Measurements from ENCODE around the gene MLPH. TPM values are rescaled to one million over a fixed set of nuclear protein-coding genes. Genes with fewer than 3 reads are reported as not detected.

MLPH gene
- total RNA-seq, 1 donor from 2014 or later: 91.0 TPM

- DNase-seq (ENCODE audit: low spot score in 2 of 2): no peak
- Histone ChIP-seq H3K36me3 (no peaks in the 10 kb centered on the region), H3K27me3 (no peaks in the 10 kb centered on the region), H3K4me3 (no peak within 1 kb of the TSS), H3K4me1 (no peaks in the 10 kb centered on the region), H3K9me3 (no peaks in the 10 kb centered on the region), H3K27ac (no peak within 1 kb of the TSS)
- TF ChIP-seq, protein P1, sequence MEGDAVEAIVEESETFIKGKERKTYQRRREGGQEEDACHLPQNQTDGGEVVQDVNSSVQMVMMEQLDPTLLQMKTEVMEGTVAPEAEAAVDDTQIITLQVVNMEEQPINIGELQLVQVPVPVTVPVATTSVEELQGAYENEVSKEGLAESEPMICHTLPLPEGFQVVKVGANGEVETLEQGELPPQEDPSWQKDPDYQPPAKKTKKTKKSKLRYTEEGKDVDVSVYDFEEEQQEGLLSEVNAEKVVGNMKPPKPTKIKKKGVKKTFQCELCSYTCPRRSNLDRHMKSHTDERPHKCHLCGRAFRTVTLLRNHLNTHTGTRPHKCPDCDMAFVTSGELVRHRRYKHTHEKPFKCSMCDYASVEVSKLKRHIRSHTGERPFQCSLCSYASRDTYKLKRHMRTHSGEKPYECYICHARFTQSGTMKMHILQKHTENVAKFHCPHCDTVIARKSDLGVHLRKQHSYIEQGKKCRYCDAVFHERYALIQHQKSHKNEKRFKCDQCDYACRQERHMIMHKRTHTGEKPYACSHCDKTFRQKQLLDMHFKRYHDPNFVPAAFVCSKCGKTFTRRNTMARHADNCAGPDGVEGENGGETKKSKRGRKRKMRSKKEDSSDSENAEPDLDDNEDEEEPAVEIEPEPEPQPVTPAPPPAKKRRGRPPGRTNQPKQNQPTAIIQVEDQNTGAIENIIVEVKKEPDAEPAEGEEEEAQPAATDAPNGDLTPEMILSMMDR (IDR thresholded peaks at IDR 0.05): no peak
- intact Hi-C loops (cut with DNase I): no loop called here
Measured at GRCh38 chr2:237566401-237567235, 79.6 kb downstream of the MLPH start, which contains the start of gene PRLH. PRLH (plus strand) TSS chr2:237566574; CDS start chr2:237566574, 0 bp downstream.

DNA sequence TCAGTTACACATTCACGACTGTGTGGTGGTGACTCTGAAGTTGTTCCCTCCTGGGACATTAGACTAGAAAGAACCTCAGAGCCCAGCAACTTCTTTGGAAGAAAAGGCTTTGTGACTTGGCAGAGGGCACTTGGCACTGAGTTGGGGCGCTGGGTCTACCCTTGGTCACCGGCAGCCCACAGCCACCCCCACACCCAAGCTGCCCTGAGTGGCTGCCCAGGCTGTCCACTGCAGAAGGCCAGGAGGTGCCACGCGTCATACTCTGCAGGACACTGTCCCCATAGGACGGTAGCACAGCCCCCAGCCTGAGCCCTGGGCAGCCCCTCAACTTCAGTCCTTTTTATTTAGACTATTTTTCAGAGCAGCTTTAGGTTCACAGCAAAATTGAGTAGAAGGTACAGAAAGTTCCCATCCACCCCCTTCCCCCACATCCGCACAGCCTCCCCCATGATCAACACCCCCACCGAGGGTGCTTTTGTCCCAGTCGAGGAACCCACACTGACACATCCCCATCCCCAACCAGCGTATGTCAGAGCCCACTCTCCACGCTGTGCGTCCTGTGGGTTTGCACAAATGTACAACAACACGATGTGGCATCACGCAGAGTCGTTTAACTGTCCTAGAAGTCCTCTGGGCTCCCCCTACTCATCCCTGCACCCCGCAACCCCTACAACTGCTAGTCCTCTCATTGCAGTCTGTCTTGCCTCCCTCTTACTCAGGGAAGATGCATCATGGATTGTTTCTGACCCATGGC lies 80.4 kb downstream of the MLPH start:
- Histone ChIP-seq H3K9me3 (no peaks in the 10 kb centered on the region), H3K27me3 (no peaks in the 10 kb centered on the region), H3K27ac (no peak overlapping the region), H3K4me3 (no peak overlapping the region), H3K36me3 (no peaks in the 10 kb centered on the region), H3K4me1 (peaks cover 0 to 3% of the 10 kb centered on the region in 2 donors)
- TF ChIP-seq, protein P1 (IDR thresholded peaks at IDR 0.05): no peak
- intact Hi-C loops (cut with DNase I): no loop called here
- DNase-seq (ENCODE audit: low spot score in 2 of 2): no peak

- no peaks in the 10 kb centered on the region for H3K27me3 ChIP-seq
- TF ChIP-seq, protein P1 (IDR thresholded peaks at IDR 0.05): no peak
- H3K27ac ChIP-seq: no peak overlapping the region
- H3K9me3 ChIP-seq: no peaks in the 10 kb centered on the region
- peaks cover 0 to 3% of the 10 kb centered on the region in 2 donors for H3K4me1 ChIP-seq
- no peak overlapping the region for H3K4me3 ChIP-seq
- no peak for DNase-seq (ENCODE audit: low spot score in 2 of 2)
- intact Hi-C loops (cut with DNase I): no loop called here
- no peaks in the 10 kb centered on the region for H3K36me3 ChIP-seq
Measured at GRCh38 chr2:237568121-237568660, 81.1 kb downstream of the MLPH start.

DNA sequence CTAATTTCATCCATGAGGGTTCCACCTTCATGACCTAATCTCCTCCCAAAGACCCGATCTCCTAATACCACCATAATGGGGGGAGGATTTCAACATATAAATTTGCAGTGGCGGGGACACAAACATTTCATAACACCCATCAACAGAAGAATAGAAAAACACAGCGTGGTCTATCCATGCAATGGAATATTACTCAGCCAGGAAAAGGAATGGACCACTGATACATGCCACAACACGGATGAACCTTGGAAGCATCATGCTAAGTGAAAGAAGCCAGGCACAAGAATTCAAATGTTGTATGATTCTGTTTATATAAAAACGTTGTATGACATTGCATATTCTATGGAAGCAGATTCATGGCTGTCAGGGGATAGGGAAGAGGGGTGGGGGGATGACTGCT lies 82.0 kb downstream of the MLPH start:
- H3K4me3 ChIP-seq: no peak overlapping the region
- no peaks in the 10 kb centered on the region for H3K9me3 ChIP-seq
- DNase-seq (ENCODE audit: low spot score in 2 of 2): no peak
- H3K27me3 ChIP-seq: no peaks in the 10 kb centered on the region
- H3K36me3 ChIP-seq: no peaks in the 10 kb centered on the region
- intact Hi-C loops (cut with DNase I): no loop called here
- no peak overlapping the region for H3K27ac ChIP-seq
- H3K4me1 ChIP-seq: peaks cover 0 to 3% of the 10 kb centered on the region in 2 donors
- TF ChIP-seq, protein P1 (IDR thresholded peaks at IDR 0.05): no peak

GRCh38 chr2:237569896-237570295 lies 82.8 kb downstream of the MLPH start:
- H3K4me1 ChIP-seq: peaks cover 0 to 3% of the 10 kb centered on the region in 2 donors
- no peak for DNase-seq (ENCODE audit: low spot score in 2 of 2)
- TF ChIP-seq, protein P1 (IDR thresholded peaks at IDR 0.05): no peak
- no peak overlapping the region for H3K4me3 ChIP-seq
- H3K27ac ChIP-seq: no peak overlapping the region
- no peaks in the 10 kb centered on the region for H3K9me3 ChIP-seq
- intact Hi-C loops (cut with DNase I): loop anchor here (5.0 kb wide), 2 partner anchors 398 to 478 kb away; no protein-coding TSS in a partner anchor
- H3K36me3 ChIP-seq: no peaks in the 10 kb centered on the region
- H3K27me3 ChIP-seq: no peaks in the 10 kb centered on the region

Measured in ascending aorta (tissue), 2 donors.